Kidney (tissue), 14 donors: ENCODE data around the gene SLC16A1. TPM values are rescaled to one million over a fixed set of nuclear protein-coding genes. Genes with fewer than 3 reads are reported as not detected.

Experiments used
- DNase-seq, 5 donors: peaks; one replicate each; pipeline ENCODE4 v3.0.0-alpha.2; 2013 to 2020
- FAIRE-seq: peaks from 2 replicates; lab custom pipeline; 2012; peaks lifted over from hg19 to GRCh38; lab: Jason Lieb, UNC
- H3K27ac ChIP-seq, 2 donors: one replicate each; pipeline ENCODE4 v1.7.0; 2013; ENCODE audit warnings: low read depth in 2 of 2, low read length in 2 of 2, inconsistent platforms in 1 of 2
- H3K27me3 ChIP-seq: one replicate; pipeline ENCODE4 v1.7.1; 2013; ENCODE audit warnings: low read length, inconsistent platforms; ENCODE audit not compliant: control insufficient read depth, insufficient read depth
- H3K36me3 ChIP-seq, 3 donors: one replicate each; pipeline versions ENCODE4 v1.7.0 to v1.7.1; 2013; ENCODE audit warnings: low read length in 3 of 3, control low read depth in 1 of 3, inconsistent platforms in 1 of 3; ENCODE audit not compliant: insufficient read depth in 3 of 3, control insufficient read depth in 2 of 3
- H3K4me1 ChIP-seq, 3 donors: one replicate each; pipeline versions ENCODE4 v1.7.0 to v1.7.1; 2013; ENCODE audit warnings: low read length in 3 of 3, inconsistent platforms in 1 of 3, low read depth in 1 of 3; ENCODE audit not compliant: control insufficient read depth in 2 of 3, insufficient read depth in 2 of 3
- H3K4me3 ChIP-seq, 3 donors: one replicate each; pipeline versions ENCODE4 v1.7.0 to v1.8.1; 2013; ENCODE audit warnings: low read length in 3 of 3, control low read depth in 1 of 3, inconsistent platforms in 1 of 3
- H3K9ac ChIP-seq, 3 donors: one replicate each; pipeline versions ENCODE4 v1.7.0 to v1.7.1; 2013; ENCODE audit warnings: low read length in 3 of 3, control low read depth in 1 of 3, inconsistent platforms in 1 of 3
- H3K9me3 ChIP-seq, 3 donors: one replicate each; pipeline versions ENCODE4 v1.7.0 to v1.7.1; 2013; ENCODE audit warnings: low read length in 3 of 3, control low read depth in 1 of 3, inconsistent platforms in 1 of 3; ENCODE audit not compliant: control insufficient read depth in 2 of 3, insufficient read depth in 1 of 3
- intact Hi-C: fragments of 100-400 bp; cut with DNase I; formaldehyde crosslinking; loops from one replicate; pipeline ENCODE4 v1.11.1; 2022
- polyA plus RNA-seq: library from polyadenylated mRNA; stranded (reverse); fragments of 350-450 nt; fragmentation: Illumina TruSeq; extraction: RNeasy Lipid Tissue Mini Kit (QIAGEN cat#74804); gene quantifications from one replicate; pipeline ENCODE4 v1.2.3, GENCODE V29; 2014; ENCODE audit warnings: low read depth, low replicate concordance; ENCODE audit not compliant: insufficient read depth
- total RNA-seq: library from RNA; stranded (reverse); fragmentation: NEBNext Ultra II Directional; extraction: Animal tissue kit (Norgen Biotek cat#: 25700); gene quantifications from one replicate; pipeline ENCODE4 v1.2.1, GENCODE V29; 2021
- TF ChIP-seq, protein P1 (sequence below): IDR thresholded peaks from 3 replicates; pipeline ENCODE4 v1.5.1; 2012; ENCODE audit warnings: mild to moderate bottlenecking, moderate library complexity, borderline replicate concordance; ENCODE audit not compliant: insufficient read depth; ENCODE audit errors: extremely low read depth
- donor health status: control.
- donor health status: control.
- donor health status: control.
- donor health status: control.
- donor health status: control.
- donor health status: DM: yes; HTN: yes; CAD: no.
- donor health status: Normal renal cell carcinoma (clear cell type).

SLC16A1 gene
- total and polyA plus RNA-seq, 2 donors from 2014 or later, result 8.7 to 9.7 TPM

DNA sequence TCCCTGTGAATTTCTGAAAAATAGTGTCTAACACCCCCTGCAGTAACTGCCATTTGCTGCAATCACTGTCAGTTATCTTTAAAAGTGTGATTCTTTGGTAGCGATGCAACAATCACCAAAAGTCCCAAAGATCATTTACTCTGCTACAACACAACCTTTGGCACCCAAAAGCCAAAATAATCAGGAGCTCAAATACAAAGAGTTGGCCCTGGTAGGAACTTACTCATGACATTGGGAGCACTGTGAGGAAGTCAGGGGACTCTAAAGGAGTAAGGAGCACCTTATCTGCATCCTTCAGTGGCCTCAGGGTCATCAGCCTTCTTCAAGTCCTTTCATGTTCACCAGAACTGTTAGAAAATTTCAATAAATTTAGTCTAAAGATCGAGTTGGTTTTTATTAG lies 54.6 kb downstream of the SLC16A1 start:
- FAIRE-seq, result no peak
- TF ChIP-seq, protein P1, sequence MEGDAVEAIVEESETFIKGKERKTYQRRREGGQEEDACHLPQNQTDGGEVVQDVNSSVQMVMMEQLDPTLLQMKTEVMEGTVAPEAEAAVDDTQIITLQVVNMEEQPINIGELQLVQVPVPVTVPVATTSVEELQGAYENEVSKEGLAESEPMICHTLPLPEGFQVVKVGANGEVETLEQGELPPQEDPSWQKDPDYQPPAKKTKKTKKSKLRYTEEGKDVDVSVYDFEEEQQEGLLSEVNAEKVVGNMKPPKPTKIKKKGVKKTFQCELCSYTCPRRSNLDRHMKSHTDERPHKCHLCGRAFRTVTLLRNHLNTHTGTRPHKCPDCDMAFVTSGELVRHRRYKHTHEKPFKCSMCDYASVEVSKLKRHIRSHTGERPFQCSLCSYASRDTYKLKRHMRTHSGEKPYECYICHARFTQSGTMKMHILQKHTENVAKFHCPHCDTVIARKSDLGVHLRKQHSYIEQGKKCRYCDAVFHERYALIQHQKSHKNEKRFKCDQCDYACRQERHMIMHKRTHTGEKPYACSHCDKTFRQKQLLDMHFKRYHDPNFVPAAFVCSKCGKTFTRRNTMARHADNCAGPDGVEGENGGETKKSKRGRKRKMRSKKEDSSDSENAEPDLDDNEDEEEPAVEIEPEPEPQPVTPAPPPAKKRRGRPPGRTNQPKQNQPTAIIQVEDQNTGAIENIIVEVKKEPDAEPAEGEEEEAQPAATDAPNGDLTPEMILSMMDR, result no peak
- H3K9me3 ChIP-seq, result no peaks in the 10 kb centered on the region
- no peak overlapping the region for H3K9ac ChIP-seq
- H3K36me3 ChIP-seq, result no peaks in the 10 kb centered on the region
- H3K4me1 ChIP-seq, result peaks cover 0 to 11% (median 3%) of the 10 kb centered on the region in 3 donors
- no peaks in the 10 kb centered on the region for H3K27me3 ChIP-seq
- intact Hi-C loops, result no loop called here
- DNase-seq, result no peak
- no peak overlapping the region for H3K27ac ChIP-seq
- H3K4me3 ChIP-seq, result no peak overlapping the region

DNA sequence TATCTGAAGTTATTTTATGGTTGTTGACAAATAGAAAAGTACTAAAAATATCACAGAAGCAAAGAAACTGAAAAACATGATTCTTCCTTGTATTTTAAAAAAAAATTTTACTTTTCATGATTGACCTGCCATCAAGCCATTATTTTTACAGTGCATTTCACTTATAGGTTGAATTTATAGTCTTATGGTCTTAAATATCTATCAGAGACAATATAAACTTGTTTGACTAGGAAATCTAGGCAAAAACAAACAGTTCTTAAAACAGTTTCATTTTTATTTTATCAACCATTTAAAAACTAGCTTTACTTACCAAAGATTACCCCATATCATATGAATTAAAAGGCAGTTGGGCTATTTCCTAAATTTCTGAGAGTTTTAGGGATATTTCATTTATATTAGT lies 59.2 kb downstream of the SLC16A1 start:
- H3K9ac ChIP-seq, result no peak overlapping the region
- H3K4me1 ChIP-seq, result no peaks in the 10 kb centered on the region
- intact Hi-C loops, result no loop called here
- no peaks in the 10 kb centered on the region for H3K36me3 ChIP-seq
- FAIRE-seq, result no peak
- H3K27me3 ChIP-seq, result no peaks in the 10 kb centered on the region
- TF ChIP-seq, protein P1, result no peak
- peaks cover 0 to 8% (median 0%) of the 10 kb centered on the region in 3 donors for H3K9me3 ChIP-seq
- H3K4me3 ChIP-seq, result no peak overlapping the region
- no peak for DNase-seq
- no peak overlapping the region for H3K27ac ChIP-seq

DNA sequence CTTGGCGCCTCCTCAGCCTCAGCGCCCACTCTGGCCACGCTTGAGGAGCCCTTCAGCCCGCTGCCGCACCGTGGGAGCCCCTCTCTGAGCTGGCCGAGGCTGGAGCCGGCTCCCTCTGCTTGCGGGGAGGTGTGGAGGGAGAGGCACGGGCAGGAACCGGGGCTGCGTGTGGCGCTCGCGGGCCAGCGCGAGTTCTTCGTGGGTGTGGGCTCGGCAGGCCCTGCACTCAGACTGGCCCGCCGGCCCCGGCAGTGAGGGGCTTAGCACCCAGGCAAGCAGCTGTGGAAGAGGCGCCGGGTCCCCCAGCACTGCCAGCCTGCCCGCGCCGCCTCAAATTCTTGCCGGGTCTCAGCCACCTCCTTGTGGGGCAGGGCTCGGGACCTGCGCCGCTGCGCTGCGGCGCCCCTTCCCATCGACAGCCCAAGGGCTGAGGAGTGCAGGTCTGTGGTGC lies 61.4 kb downstream of the SLC16A1 start:
- intact Hi-C loops, result no loop called here
- no peaks in the 10 kb centered on the region for H3K4me1 ChIP-seq
- no peak overlapping the region for H3K9ac ChIP-seq
- no peak overlapping the region for H3K4me3 ChIP-seq
- DNase-seq (no peak), FAIRE-seq (no peak)
- H3K27ac ChIP-seq, result no peak overlapping the region
- TF ChIP-seq, protein P1, result no peak
- H3K36me3 ChIP-seq, result no peaks in the 10 kb centered on the region
- H3K27me3 ChIP-seq, result no peaks in the 10 kb centered on the region
- H3K9me3 ChIP-seq, result peaks cover 0 to 8% (median 0%) of the 10 kb centered on the region in 3 donors

DNA sequence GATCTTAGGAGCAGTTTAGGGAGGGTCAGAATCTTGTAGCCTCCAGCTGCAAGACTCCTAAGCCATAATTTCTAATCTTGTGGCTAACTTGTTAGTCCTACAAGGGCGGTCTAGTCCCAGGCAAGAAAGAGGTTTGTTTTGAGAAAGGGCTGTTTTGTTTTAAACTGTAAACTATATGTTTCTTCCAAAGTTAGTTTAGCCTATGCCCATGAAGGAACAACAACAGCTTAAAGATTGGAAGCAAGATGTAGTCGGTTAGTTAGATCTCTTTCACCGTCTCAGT lies 62.0 kb downstream of the SLC16A1 start:
- DNase-seq (no peak), FAIRE-seq (no peak)
- Histone ChIP-seq H3K4me1 (no peaks in the 10 kb centered on the region), H3K27me3 (no peaks in the 10 kb centered on the region), H3K27ac (no peak overlapping the region), H3K36me3 (no peaks in the 10 kb centered on the region), H3K9me3 (peaks cover 0 to 8% (median 0%) of the 10 kb centered on the region in 3 donors), H3K9ac (no peak overlapping the region), H3K4me3 (no peak overlapping the region)
- intact Hi-C loops, result no loop called here
- TF ChIP-seq, protein P1, result no peak
